Epithelial cell of proximal tubule (primary cell): ENCODE data around the gene HIVEP3. TPM values are rescaled to one million over a fixed set of nuclear protein-coding genes. Genes with fewer than 3 reads are reported as not detected.
A peak's percentile ranks its signal among the peaks of the same experiment; 100 is the strongest.

Experiments used
- DNase-seq: peaks from one replicate; pipeline ENCODE4 v3.0.0-alpha.2; 2011; ENCODE audit warnings: low read depth
- H3K4me3 ChIP-seq: 2 replicates; pipeline ENCODE4 v1.5.1; 2011; ENCODE audit warnings: low read depth, mild to moderate bottlenecking, low read length
- total RNA-seq: library from RNA; depleted of rRNA; stranded (reverse); fragments of >200 nt; gene quantifications from 2 replicates; pipeline ENCODE4 v1.2.3, GENCODE V29; 2015
- TF ChIP-seq, protein P1 (sequence below): conservative IDR thresholded peaks from 2 replicates; pipeline ENCODE4 v1.5.1; 2012; ENCODE audit warnings: low read depth, mild to moderate bottlenecking, low read length

HIVEP3 gene
- total RNA-seq, result 3.9 and 6.7 TPM in 2 replicates

DNA sequence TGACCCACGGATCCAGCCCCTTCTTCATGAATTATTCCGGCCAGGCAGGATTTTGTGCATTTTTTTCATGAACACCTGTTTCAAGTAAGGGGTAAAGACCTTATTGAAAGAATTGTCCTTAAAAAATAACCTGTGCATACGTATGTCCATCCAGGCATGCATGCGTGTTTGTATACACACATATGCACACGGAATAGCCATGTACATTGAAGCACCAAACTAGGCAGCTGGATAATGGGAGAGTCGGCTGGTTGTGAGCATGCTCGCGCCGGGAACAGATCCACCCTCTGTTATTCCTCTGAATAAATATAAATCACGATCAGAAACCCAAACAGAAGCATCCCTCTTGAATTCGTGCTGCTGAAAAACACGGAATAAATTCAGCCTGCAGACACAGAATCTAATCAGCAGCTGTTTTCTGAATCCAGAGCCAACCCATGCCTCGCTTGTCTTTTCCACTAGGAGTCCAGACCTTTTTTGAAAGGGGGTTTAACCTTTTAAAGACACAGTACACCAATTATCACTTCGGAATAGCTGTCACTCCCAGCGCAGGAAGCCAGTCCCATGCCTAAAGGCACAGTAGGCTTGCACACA lies at the start of gene HIVEP3:
Gene HIVEP3 (minus strand): TSS at position 473 of the 594 bp plus-strand sequence.
- TF ChIP-seq, protein P1, sequence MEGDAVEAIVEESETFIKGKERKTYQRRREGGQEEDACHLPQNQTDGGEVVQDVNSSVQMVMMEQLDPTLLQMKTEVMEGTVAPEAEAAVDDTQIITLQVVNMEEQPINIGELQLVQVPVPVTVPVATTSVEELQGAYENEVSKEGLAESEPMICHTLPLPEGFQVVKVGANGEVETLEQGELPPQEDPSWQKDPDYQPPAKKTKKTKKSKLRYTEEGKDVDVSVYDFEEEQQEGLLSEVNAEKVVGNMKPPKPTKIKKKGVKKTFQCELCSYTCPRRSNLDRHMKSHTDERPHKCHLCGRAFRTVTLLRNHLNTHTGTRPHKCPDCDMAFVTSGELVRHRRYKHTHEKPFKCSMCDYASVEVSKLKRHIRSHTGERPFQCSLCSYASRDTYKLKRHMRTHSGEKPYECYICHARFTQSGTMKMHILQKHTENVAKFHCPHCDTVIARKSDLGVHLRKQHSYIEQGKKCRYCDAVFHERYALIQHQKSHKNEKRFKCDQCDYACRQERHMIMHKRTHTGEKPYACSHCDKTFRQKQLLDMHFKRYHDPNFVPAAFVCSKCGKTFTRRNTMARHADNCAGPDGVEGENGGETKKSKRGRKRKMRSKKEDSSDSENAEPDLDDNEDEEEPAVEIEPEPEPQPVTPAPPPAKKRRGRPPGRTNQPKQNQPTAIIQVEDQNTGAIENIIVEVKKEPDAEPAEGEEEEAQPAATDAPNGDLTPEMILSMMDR, result peak; percentile 27
- no peak for DNase-seq
- H3K4me3 ChIP-seq, result peak within 1 kb of the TSS; percentile 72

DNA sequence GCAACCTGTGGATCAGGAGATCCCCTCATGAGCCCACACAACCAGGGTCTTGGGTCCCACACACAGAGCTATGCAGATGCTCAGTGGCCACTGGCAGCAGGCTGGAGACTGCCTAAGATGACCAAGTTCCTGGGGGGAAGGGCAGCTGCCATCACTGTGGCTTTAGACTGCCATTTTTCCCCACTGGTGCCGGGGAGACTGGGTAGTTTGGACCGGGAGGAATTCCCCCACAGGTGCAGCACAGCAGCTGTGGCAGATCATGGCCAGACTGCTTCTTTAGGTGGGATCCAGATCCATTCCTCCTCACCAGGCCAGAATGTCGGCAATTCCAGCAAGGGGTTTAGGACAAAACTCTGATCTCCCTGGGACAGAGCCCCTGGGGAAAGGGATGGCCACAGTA lies 45.7 kb upstream of the HIVEP3 start:
- TF ChIP-seq, protein P1, result no peak
- no peak for DNase-seq
- H3K4me3 ChIP-seq, result no peak overlapping the region

DNA sequence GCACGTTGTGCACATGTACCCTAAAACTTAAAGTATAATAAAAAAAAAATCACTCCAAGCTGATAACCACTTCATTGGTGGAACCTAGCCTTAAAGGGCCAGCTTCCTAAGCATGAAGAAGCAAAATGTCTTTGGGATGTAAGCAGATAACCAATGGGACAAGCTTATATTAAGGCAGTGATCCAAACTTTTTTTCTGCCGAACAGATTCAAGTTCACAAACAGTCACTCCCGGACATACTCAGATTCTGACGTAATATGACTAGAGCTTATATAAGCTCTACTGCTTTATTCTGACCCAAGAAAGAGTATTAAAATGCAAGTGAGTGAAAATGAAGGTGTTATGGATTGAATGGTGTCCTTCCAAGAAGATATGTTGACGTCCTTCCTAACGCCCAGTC lies 44.9 kb upstream of the HIVEP3 start:
- DNase-seq, result no peak
- H3K4me3 ChIP-seq, result no peak overlapping the region
- TF ChIP-seq, protein P1, result no peak

DNA sequence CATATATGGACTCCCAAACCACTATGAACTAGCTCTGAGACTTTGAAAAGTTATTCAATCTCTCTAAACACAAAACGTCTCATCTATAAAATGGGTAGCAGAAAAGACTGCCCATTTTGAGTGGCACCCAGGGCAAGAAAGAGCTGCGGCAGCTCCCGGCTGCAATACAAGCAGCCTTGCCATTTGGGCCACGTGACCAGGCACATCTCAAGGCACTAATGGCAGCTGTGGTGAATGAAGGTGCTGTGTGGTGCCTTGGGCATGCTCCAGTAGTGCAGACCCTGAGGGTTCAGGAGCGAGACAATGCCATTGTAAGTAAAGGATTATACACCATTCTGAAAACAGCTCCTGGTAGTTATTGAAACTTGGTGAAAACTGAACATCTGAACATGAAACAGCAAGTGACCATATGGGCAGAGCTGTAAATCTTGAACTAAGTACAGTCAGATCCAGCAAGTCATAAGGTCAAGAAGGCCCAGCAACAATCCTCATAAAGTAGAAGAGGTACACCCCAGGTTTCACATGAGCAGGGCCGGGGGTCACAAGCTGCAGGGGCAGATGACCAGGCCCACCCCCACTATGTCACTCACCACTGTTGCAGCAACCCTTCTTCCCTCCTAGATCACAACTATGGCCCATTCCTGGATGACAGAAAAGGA lies 39.4 kb upstream of the HIVEP3 start:
- TF ChIP-seq, protein P1, result no peak
- no peak for DNase-seq
- no peak overlapping the region for H3K4me3 ChIP-seq

DNA sequence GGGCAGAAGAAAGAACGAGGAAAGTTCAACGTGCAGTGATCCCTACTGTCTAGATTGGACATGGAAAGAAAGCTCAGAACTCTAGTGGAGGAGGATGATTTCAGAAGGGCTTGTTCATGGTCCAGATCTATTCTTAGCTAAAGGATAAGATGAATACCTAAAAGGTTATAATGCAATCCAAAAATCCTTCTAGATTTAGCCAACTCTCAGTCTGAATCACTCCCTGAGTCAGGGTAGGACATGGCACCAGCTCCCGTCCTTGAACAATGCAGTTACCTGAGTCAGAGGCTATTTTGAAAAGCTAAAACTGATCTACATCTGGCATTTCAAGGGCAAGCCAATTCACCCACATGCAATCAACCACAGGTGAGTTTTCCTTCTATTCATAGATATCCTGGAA lies 38.8 kb upstream of the HIVEP3 start:
- H3K4me3 ChIP-seq, result no peak overlapping the region
- DNase-seq, result peak; percentile 61
- TF ChIP-seq, protein P1, result no peak

DNA sequence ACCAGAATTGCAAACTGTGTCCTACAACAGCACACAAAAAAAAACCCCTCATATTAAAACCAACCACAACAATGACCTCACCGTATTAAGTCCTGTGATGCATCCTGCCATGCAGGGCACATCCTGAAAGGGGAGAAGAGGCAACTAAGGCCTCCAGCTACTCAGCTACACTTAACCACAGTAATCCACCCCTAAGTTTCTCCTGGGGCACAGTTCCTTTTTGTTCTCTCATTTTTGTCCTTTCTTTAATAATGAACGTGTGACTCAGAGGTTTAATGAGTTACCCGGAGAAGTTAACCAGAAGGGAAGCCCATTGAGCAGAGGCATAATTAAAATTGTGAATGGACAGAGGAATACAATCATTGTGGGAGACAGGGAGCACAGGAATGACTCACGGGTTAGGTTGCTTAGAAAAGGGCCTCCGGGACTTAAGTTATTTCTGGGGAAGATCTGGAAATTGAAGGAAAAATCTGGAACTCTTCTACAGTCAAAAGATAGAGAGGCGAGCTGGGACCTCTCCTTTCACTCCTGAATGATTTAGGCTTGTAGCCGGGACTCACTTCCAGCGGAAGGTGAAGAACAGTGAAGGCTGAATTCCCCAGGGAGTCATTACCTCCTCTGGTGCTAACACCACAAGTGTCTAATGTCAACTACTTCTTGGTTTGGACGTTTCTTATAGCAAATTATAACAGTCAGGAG lies 36.9 kb upstream of the HIVEP3 start:
- no peak overlapping the region for H3K4me3 ChIP-seq
- TF ChIP-seq, protein P1, result no peak
- peak; percentile 99 for DNase-seq
